Hindlimb muscle (tissue), 1 donor: ENCODE results near the gene KLHL40. TPM values are rescaled to one million over a fixed set of nuclear protein-coding genes. Genes with fewer than 3 reads are reported as not detected.

Source experiments
- DNase-seq: peaks from one replicate; pipeline ENCODE4 v3.0.0-alpha.2; 2013
- polyA plus RNA-seq: library from polyadenylated mRNA; unstranded; fragments of 120-200 nt; gene quantifications from one replicate; pipeline ENCODE4 v1.2.1, GENCODE V29; 2013; ENCODE audit not compliant: insufficient read length

KLHL40 gene
- polyA plus RNA-seq, 1 donor: 206 TPM

- DNase-seq: no peak
Observed at GRCh38 chr3:42656680-42657610, 28.4 kb upstream of the KLHL40 start.

- DNase-seq: no peak
Observed at GRCh38 chr3:42657675-42658074, 27.7 kb upstream of the KLHL40 start.

- no peak for DNase-seq
Observed at GRCh38 chr3:42658091-42658770, 27.1 kb upstream of the KLHL40 start.

GRCh38 chr3:42658771-42659390 lies 26.5 kb upstream of the KLHL40 start:
- DNase-seq: no peak

- no peak for DNase-seq
Observed at GRCh38 chr3:42659451-42660130, 25.7 kb upstream of the KLHL40 start.

- DNase-seq: no peak
Observed at GRCh38 chr3:42660131-42660715, 25.1 kb upstream of the KLHL40 start.

- DNase-seq: no peak
Observed at GRCh38 chr3:42660898-42661297, 24.4 kb upstream of the KLHL40 start.

- no peak for DNase-seq
Observed at GRCh38 chr3:42661593-42662022, 23.7 kb upstream of the KLHL40 start.

GRCh38 chr3:42662037-42662812 lies 23.1 kb upstream of the KLHL40 start:
- DNase-seq: no peak

GRCh38 chr3:42662813-42663535 lies 22.4 kb upstream of the KLHL40 start:
- DNase-seq: no peak

- DNase-seq: no peak
Observed at GRCh38 chr3:42663581-42664437, 21.5 kb upstream of the KLHL40 start.

- DNase-seq: no peak
Observed at GRCh38 chr3:42664438-42664803, 20.9 kb upstream of the KLHL40 start.

GRCh38 chr3:42665050-42665878 lies 20.1 kb upstream of the KLHL40 start:
- DNase-seq: no peak

GRCh38 chr3:42666022-42666421 lies 19.3 kb upstream of the KLHL40 start:
- DNase-seq: no peak

- DNase-seq: no peak
Observed at GRCh38 chr3:42666577-42666998, 18.7 kb upstream of the KLHL40 start.

GRCh38 chr3:42667096-42667522 lies 18.2 kb upstream of the KLHL40 start:
- no peak for DNase-seq

GRCh38 chr3:42667523-42668412 lies 17.6 kb upstream of the KLHL40 start:
- no peak for DNase-seq

- no peak for DNase-seq
Observed at GRCh38 chr3:42668413-42668760, 16.9 kb upstream of the KLHL40 start.
